VCaP (cell line): Measurements from ENCODE around the gene STK4.

Experiments
- H3K27ac ChIP-seq: fragments of 450-650 bp; 2 replicates; pipeline ENCODE4 v1.5.1; 2017
- TF ChIP-seq, protein P1 (sequence below): fragments of 450-650 bp; conservative IDR thresholded peaks from 2 replicates; pipeline ENCODE4 v1.5.1; 2017; ENCODE audit warnings: mild to moderate bottlenecking, moderate library complexity

The STK4 gene

GRCh38 chr20:45047581-45048119, 81.3 kb downstream of the STK4 start:
- TF ChIP-seq, protein P1, sequence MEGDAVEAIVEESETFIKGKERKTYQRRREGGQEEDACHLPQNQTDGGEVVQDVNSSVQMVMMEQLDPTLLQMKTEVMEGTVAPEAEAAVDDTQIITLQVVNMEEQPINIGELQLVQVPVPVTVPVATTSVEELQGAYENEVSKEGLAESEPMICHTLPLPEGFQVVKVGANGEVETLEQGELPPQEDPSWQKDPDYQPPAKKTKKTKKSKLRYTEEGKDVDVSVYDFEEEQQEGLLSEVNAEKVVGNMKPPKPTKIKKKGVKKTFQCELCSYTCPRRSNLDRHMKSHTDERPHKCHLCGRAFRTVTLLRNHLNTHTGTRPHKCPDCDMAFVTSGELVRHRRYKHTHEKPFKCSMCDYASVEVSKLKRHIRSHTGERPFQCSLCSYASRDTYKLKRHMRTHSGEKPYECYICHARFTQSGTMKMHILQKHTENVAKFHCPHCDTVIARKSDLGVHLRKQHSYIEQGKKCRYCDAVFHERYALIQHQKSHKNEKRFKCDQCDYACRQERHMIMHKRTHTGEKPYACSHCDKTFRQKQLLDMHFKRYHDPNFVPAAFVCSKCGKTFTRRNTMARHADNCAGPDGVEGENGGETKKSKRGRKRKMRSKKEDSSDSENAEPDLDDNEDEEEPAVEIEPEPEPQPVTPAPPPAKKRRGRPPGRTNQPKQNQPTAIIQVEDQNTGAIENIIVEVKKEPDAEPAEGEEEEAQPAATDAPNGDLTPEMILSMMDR = no peak

GRCh38 chr20:45049438-45049837, 83.1 kb downstream of the STK4 start:
- H3K27ac ChIP-seq = peak overlapping the region; percentile 5; the same call in 1 of the 2 replicates
- TF ChIP-seq, protein P1 = no peak

More at GRCh38 chr20:45047581-45048119, 81.3 kb downstream of the STK4 start:
- peak overlapping the region; percentile 5; the same call in 1 of the 2 replicates for H3K27ac ChIP-seq

DNA sequence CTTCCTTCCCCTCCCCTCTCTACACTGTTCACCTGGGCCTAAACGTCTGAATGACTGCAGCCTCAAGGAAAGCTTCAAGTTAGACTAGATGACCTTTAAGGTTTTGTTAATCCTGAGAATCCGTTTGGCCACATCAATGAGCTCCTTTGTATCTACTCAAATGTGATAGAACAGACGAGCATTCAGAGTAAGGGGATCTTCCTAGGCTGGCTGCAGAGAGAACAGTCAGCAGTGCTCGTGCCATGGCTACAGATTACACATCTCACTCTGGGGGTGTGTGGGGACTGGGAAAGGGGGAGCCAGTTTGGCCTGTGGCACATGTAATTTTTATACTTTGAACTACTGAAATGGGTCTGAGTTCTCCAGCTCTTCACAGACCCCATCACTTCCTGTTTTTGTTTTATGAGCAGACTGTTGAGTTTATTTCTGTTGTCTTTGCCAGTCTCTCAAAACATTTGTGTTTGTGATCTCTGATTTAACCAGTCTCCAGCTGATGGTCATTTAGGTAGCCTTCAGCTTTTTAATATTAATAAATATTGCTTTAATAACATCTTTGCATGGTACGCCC, 83.7 kb downstream of the STK4 start:
- TF ChIP-seq, protein P1 = no peak
- H3K27ac ChIP-seq = peak overlapping the region; percentile 5; the same call in 1 of the 2 replicates

DNA sequence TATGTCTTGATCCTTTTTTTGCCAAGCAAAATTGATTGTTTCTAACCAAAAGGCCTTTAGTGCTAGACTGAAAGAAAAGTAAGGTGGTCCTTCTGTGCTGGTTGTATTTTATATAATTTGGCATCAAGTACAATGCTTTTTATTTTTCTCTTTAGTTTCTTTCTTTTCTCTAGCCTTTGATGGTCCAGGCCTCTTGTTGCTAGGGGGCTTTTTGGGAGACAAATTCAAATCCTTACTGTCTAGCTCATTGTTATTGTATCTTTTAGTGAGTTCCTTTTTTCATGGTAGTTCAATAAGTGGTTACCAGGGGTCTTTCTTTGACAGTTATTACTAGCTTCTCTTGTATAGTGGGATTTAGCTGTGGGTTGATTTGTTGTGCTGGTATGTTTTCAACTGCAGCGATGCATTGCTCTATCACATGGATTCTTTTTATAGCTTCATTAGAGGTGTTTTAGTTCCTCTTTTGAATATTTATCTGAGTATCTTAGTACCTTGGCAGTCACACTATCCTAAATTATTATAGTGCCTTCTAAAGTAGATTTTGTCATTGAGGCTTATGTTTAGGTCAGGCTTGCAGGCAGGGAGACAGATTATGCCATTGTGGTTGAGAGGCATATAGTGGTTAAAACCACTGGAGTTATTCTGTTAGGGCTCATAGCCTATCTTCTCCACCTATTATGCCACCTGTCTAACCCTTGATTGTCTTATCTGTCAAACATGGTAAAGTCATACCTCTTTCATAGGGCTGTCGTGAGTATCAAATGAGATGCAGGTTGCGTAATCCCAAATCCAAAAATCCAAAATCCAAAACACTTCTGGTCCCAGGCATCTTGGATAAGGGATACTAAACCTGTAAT, 85.1 kb downstream of the STK4 start:
- H3K27ac ChIP-seq = no peak overlapping the region
- TF ChIP-seq, protein P1 = no peak

DNA sequence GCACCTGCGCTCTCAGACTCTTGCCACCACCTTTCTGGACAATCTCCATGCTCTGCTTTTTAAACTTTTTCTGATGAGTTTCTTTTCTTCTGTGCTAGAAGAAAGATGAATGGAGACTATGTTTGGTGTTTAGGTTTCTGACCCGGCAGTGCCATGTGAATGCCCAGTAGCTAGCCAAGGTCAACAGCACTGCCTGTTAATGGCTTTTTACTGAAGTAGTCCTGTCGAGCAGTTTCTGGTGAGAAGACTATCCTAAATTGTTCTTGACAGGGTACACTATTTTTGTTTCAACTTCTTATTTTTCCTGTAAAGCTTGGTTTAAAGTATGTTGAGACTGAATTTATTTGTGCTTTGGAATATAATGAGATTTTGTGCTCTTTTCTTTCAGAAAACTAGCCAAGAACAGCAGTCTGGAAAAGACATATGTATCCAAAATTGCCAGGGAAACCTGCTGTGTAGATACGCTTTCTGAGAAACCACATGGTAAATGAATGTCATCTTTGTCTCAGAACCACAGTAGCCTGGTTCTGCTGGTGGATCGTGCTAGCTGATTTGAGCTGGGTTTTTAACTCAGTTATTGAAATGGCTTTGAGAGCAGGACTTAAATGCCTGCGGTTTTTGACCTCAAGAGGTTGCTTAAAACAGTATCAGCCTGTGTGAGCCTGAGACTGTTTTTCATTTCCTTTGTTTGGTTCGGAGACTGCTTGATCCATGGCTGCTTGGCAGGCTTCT, 86.6 kb downstream of the STK4 start:
- TF ChIP-seq, protein P1 = no peak
- no peak overlapping the region for H3K27ac ChIP-seq

DNA sequence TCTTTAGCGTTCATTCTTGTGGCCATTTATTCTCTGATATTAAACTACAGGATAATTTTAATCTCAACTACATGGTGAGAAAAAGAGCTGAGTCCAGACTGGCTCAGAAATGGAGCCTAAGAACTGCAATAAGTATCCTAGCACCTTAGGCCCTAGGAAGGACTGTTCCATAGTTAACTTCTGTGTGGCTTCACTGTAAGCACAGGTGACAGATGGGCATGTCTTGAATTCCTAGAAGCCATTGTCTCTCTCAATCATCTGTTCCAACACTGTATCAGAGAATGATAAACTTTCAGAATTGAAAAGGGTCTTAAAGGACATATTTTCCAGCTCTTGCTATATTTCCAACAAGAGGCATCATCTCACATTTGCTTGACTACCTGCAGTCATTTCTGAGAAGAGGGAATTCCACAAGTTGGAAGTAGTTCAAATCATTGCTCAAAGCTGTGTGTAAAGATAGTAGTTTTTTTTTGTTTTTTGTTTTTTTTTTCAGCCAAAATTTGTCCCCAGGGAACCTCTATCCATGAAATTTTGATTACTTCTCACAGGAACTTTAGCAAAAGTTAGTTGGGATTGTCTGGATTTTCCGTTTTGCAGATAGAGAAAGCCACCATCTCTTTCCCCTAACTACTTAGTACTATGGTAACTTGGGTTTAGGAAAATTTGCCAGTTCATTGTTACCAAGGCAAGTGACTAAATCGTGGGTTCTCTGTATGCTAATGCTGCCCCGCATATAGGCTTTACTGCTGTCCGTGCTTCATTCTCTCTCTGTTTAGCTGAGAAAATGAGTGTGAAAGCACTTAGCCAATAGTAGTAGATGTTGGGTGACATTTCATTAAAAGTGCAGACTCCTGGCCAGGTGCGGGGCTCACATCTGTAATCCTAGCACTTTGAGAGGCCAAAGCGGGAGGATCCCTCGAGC, 87.4 kb downstream of the STK4 start:
- TF ChIP-seq, protein P1 = no peak
- H3K27ac ChIP-seq = no peak overlapping the region
